GM18868 (cell line): Measurements from ENCODE around the gene SEMA4D.

ENCODE experiments used
- ATAC-seq: cut with Tn5 transposase; IDR thresholded peaks from one replicate; pipeline ENCODE4 v1.9.1; 2021; ENCODE audit warnings: mild to moderate bottlenecking, moderate library complexity; ENCODE audit not compliant: unreplicated experiment

The SEMA4D gene

GRCh38 chr9:89329917-89330316 is 168.0 kb downstream of the SEMA4D start:
- ATAC-seq = no peak

- ATAC-seq = no peak
These were observed 169.8 kb downstream of the SEMA4D start for GRCh38 chr9:89328064-89328463.

- no peak for ATAC-seq
These were observed 172.2 kb downstream of the SEMA4D start for GRCh38 chr9:89325733-89326132.

- no peak for ATAC-seq
These were observed 174.5 kb downstream of the SEMA4D start for GRCh38 chr9:89323390-89323789.

GRCh38 chr9:89319015-89319905 is 178.7 kb downstream of the SEMA4D start:
- no peak for ATAC-seq

- ATAC-seq = peak; percentile 92
These were observed 179.5 kb downstream of the SEMA4D start, which contains the start of gene SECISBP2 for GRCh38 chr9:89318123-89319014. TSS of gene SECISBP2 (plus strand) at chr9:89318500. CDS start at chr9:89318577, 77 bp downstream.

- ATAC-seq = no peak
These were observed 180.6 kb downstream of the SEMA4D start for GRCh38 chr9:89317282-89317681.

- ATAC-seq = no peak
These were observed 182.4 kb downstream of the SEMA4D start for GRCh38 chr9:89315482-89315881.

- ATAC-seq = no peak
These were observed 183.0 kb downstream of the SEMA4D start for GRCh38 chr9:89314955-89315354.

- ATAC-seq = no peak
These were observed 184.1 kb downstream of the SEMA4D start for GRCh38 chr9:89313842-89314241.

GRCh38 chr9:89312222-89312571 is 185.7 kb downstream of the SEMA4D start:
- no peak for ATAC-seq

GRCh38 chr9:89311346-89312221 is 186.3 kb downstream of the SEMA4D start:
- no peak for ATAC-seq
